NT2/D1 (cell line): ENCODE results near the gene LRRC25.

Experiments used
- DNase-seq: peaks from one replicate; pipeline ENCODE4 v3.0.0-alpha.2; 2011; ENCODE audit warnings: low read depth, low spot score
- H3K27me3 ChIP-seq: 2 replicates; pipeline ENCODE4 v1.6.0; 2011; ENCODE audit warnings: mild to moderate bottlenecking; ENCODE audit not compliant: insufficient read length, insufficient read depth
- H3K36me3 ChIP-seq: 2 replicates; pipeline ENCODE4 v1.6.1; 2011; ENCODE audit warnings: mild to moderate bottlenecking, low read length, mixed read lengths; ENCODE audit not compliant: insufficient read depth, insufficient read length
- H3K4me1 ChIP-seq: 2 replicates; pipeline ENCODE4 v1.5.1; 2011; ENCODE audit not compliant: insufficient read depth, insufficient read length
- H3K4me3 ChIP-seq: 2 replicates; pipeline ENCODE4 v1.5.1; 2011; ENCODE audit warnings: low read depth; ENCODE audit not compliant: insufficient read length
- H3K9ac ChIP-seq: 2 replicates; pipeline ENCODE4 v1.6.0; 2011; ENCODE audit warnings: low read depth; ENCODE audit not compliant: insufficient read length
- H3K9me3 ChIP-seq: 2 replicates; pipeline ENCODE4 v1.5.1; 2011; ENCODE audit warnings: mild to moderate bottlenecking, low read length; ENCODE audit not compliant: insufficient read depth
- SUZ12 ChIP-seq: IDR thresholded peaks from 2 replicates; pipeline ENCODE4 v1.6.1; 2011; ENCODE audit not compliant: insufficient read length, insufficient read depth; ENCODE audit errors: extremely low read depth
- YY1 ChIP-seq: IDR thresholded peaks from 2 replicates; pipeline ENCODE4 v1.6.1; 2011; ENCODE audit not compliant: insufficient read length, insufficient read depth
- ZNF274 ChIP-seq: IDR thresholded peaks from 2 replicates; pipeline ENCODE4 v1.6.1; 2011; ENCODE audit warnings: mild to moderate bottlenecking, low read depth, low read length

LRRC25 gene

GRCh38 chr19:18420930-18421329 lies 23.5 kb upstream of the LRRC25 start:
- Histone ChIP-seq H3K27me3 (peaks cover 52% of the 10 kb centered on the region), H3K36me3 (no peaks in the 10 kb centered on the region), H3K9ac (peak overlapping the region; percentile 2), H3K9me3 (no peaks in the 10 kb centered on the region), H3K4me3 (no peak overlapping the region), H3K4me1 (peaks cover 49% of the 10 kb centered on the region)
- TF ChIP-seq ZNF274 (no peak), SUZ12 (no peak), YY1 (no peak)
- DNase-seq, result no peak

- Histone ChIP-seq H3K27me3 (peaks cover 52% of the 10 kb centered on the region), H3K9me3 (no peaks in the 10 kb centered on the region), H3K9ac (peak overlapping the region; percentile 83), H3K4me1 (peaks cover 47% of the 10 kb centered on the region), H3K36me3 (no peaks in the 10 kb centered on the region), H3K4me3 (peak overlapping the region; percentile 70)
- no peak for TF ChIP-seq YY1
- no peak for TF ChIP-seq SUZ12
- TF ChIP-seq ZNF274, result no peak
- DNase-seq, result no peak
Measured at GRCh38 chr19:18419699-18420460, 22.5 kb upstream of the LRRC25 start.

DNA sequence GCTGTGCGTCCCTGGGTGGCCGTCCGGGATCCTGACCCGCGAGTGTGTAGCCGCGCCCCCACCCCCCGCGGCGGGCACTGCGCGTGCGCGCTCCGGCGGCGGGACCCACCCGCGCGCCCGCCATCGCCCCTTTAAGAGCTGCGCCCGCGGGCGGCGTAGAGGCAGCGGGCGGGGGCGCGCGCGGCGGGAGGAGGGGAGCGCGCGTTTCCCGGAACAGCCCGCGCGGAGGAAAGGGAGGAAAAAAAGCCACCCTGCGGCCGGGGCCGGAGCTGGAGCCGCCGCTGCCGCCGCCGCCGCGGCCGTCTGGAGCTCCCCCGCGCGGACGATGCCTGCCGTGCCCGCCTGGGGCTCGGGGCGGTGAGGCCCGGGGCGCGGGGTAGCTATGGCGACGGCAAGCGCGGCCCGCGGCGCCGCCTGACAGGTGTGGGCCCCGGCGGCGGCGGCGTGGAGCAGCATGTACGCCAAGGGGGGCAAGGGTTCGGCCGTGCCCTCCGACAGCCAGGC lies 21.8 kb upstream of the LRRC25 start, which contains the start of gene SSBP4:
TSS of gene SSBP4 (plus strand) at position 204 of the 504 bp plus-strand sequence. CDS start at position 455, 251 bp downstream.
- H3K4me1 ChIP-seq, result peaks cover 53% of the 10 kb centered on the region
- no peak for DNase-seq
- TF ChIP-seq ZNF274, result no peak
- peaks cover 53% of the 10 kb centered on the region for H3K27me3 ChIP-seq
- no peaks in the 10 kb centered on the region for H3K36me3 ChIP-seq
- H3K9me3 ChIP-seq, result no peaks in the 10 kb centered on the region
- H3K4me3 ChIP-seq, result peak within 1 kb of the TSS; percentile 70
- peak within 1 kb of the TSS; percentile 83 for H3K9ac ChIP-seq

DNA sequence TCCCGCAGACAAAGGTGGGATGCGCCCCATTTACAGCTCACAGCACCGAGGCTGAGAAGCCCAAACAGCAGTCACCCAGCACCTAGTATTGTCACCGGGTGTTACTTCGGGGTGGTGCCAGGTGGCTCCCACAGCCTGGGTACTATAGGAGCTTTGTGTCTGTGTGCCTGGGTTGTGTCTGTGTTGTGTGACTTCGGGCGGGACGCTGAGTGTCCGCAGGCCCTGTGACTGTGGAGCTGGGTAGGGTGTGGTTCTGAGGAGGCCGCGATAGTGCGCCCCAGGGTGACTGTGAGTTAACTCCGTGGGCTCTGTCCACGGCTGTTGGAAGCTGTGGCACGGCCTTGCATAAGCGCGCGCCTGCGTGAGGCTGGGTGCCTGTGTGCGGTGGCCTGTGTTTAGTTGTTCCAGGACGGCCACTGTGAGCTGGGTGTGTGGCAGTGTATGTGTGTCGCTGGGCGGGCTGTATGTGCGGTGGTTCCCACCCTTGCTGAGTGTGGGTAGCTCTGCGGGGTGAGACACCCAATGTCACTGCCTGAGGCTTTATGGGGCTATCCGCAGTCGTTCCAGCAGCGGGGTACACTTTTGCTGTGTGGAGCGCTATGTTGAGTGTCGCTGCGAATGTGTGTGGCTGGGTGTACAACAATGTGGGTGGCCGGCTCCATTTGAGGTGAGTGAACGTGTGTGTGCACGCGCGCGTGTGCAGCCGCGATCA lies 21.2 kb upstream of the LRRC25 start:
- H3K9me3 ChIP-seq, result no peaks in the 10 kb centered on the region
- no peaks in the 10 kb centered on the region for H3K36me3 ChIP-seq
- TF ChIP-seq SUZ12, result no peak
- TF ChIP-seq ZNF274, result no peak
- no peak for TF ChIP-seq YY1
- peaks cover 47% of the 10 kb centered on the region for H3K4me1 ChIP-seq
- H3K4me3 ChIP-seq, result peak overlapping the region; percentile 44
- DNase-seq, result no peak
- H3K9ac ChIP-seq, result peak overlapping the region; percentile 80
- H3K27me3 ChIP-seq, result peaks cover 56% of the 10 kb centered on the region

DNA sequence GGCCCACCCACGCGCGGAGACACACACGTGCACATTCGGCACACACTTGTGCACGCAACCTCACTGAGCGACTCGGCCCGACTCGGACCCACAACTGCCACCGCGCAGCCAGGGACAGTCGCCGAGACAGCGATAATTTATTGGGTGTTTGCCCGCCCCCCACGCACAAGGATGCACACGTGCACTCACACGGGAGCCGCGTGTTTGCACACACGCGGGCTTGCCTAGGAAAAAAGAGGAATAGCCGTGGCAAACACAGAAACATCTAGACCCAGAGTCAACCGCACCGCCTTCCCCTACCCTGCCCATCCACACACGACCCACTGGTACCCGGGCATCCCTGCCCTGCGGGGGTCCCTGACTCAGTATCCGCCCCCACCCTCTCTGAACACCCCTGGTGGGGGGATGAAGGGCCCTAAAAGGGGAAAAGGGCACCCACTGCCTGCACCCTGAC lies 20.6 kb upstream of the LRRC25 start:
- Histone ChIP-seq H3K4me3 (peak overlapping the region; percentile 40), H3K9ac (peak overlapping the region; percentile 80), H3K4me1 (peaks cover 42% of the 10 kb centered on the region), H3K9me3 (no peaks in the 10 kb centered on the region), H3K36me3 (no peaks in the 10 kb centered on the region), H3K27me3 (peaks cover 52% of the 10 kb centered on the region)
- TF ChIP-seq ZNF274, result no peak
- TF ChIP-seq SUZ12, result no peak
- no peak for TF ChIP-seq YY1
- no peak for DNase-seq

GRCh38 chr19:18417250-18418028 lies 20.0 kb upstream of the LRRC25 start:
- Histone ChIP-seq H3K27me3 (peaks cover 47% of the 10 kb centered on the region), H3K9me3 (no peaks in the 10 kb centered on the region), H3K9ac (peak overlapping the region; percentile 80), H3K4me1 (peaks cover 42% of the 10 kb centered on the region), H3K36me3 (no peaks in the 10 kb centered on the region), H3K4me3 (peak overlapping the region; percentile 58)
- no peak for DNase-seq
- TF ChIP-seq YY1, result no peak
- no peak for TF ChIP-seq SUZ12
- no peak for TF ChIP-seq ZNF274

DNA sequence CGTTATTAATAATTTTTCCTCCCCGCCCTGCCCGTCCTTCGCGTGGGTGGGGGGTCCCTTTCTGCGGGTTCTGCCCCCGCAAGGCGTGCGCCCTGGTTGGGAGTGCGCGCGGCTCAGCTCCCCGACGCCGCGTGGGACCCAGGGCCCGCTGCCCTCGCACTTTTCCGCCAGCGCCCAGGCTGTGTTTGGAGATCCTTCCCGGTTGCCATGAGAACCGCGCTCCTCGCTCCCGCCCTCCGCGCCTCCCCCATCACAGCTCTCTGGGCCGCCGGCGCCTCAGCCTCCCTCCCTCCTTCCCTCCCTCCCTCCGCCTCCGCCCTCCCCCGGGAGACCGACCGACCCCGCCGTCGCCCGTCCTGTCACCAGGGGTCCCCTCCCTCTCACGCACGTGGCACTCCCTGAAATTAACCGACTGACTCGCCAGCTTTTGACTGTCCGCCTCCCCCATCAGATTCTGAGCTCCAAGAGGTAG lies 19.4 kb upstream of the LRRC25 start:
- no peak for DNase-seq
- H3K4me1 ChIP-seq, result peaks cover 42% of the 10 kb centered on the region
- H3K9ac ChIP-seq, result peak overlapping the region; percentile 70

More for the DNA sequence above, 19.4 kb upstream of the LRRC25 start:
- H3K9me3 ChIP-seq, result no peaks in the 10 kb centered on the region
- peak overlapping the region; percentile 58 for H3K4me3 ChIP-seq
- no peak for TF ChIP-seq YY1
- no peak for TF ChIP-seq SUZ12
- TF ChIP-seq ZNF274, result no peak
- H3K36me3 ChIP-seq, result no peaks in the 10 kb centered on the region
- H3K27me3 ChIP-seq, result peaks cover 42% of the 10 kb centered on the region
